ENCODE measurements around the gene SHROOM4. TPM values are rescaled to one million over a fixed set of nuclear protein-coding genes. Genes with fewer than 3 reads are reported as not detected.

Gene SHROOM4
- total and polyA plus RNA-seq, 3 experiments from 2014 or later = not detected

DNA sequence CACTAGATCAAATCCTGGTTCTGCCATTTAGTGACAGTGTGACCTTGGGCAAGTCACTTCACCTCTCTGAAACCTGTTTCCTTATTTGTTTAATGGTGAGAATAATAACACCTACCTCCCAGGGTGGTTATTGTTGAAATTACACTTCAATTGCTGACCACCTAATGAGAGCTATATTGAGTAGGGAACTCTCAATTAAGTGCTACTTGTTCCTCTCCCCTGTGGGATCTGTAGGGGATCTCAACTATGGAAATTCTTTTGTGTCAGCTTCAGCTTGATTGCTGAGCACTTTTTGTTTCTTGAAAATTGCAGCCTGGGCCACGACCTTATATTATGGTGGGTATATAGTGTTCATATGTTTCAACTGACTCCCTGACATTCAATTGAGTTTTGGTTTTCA is 102.1 kb downstream of the SHROOM4 start:
- H3K4me3 Mint-ChIP-seq = no peak overlapping the region
- Histone ChIP-seq H3K27ac (ENCODE audit: low read depth, low read length) (no peak overlapping the region), H3K4me3 (ENCODE audit: low read length) (no peak overlapping the region), H3K27me3 (ENCODE audit: insufficient read depth, low read length, poor library complexity, severe bottlenecking) (no peaks in the 10 kb centered on the region), H3K36me3 (ENCODE audit: insufficient read depth, low read length) (no peaks in the 10 kb centered on the region), H3K9me3 (ENCODE audit: low read length) (no peaks in the 10 kb centered on the region), H3K4me1 (ENCODE audit: insufficient read depth, low read length) (no peaks in the 10 kb centered on the region)
- H3K9me3 Mint-ChIP-seq = no peaks in the 10 kb centered on the region
- no peaks in the 10 kb centered on the region for H3K36me3 Mint-ChIP-seq
- H3K27me3 Mint-ChIP-seq = peaks cover 0 to 8% of the 10 kb centered on the region in 2 donors
- H3K27ac Mint-ChIP-seq = no peak overlapping the region
- DNase-seq = no peak
- ChIA-PET POLR2A (no interaction called here), CTCF (no interaction called here)
- H3K4me1 Mint-ChIP-seq = no peaks in the 10 kb centered on the region

DNA sequence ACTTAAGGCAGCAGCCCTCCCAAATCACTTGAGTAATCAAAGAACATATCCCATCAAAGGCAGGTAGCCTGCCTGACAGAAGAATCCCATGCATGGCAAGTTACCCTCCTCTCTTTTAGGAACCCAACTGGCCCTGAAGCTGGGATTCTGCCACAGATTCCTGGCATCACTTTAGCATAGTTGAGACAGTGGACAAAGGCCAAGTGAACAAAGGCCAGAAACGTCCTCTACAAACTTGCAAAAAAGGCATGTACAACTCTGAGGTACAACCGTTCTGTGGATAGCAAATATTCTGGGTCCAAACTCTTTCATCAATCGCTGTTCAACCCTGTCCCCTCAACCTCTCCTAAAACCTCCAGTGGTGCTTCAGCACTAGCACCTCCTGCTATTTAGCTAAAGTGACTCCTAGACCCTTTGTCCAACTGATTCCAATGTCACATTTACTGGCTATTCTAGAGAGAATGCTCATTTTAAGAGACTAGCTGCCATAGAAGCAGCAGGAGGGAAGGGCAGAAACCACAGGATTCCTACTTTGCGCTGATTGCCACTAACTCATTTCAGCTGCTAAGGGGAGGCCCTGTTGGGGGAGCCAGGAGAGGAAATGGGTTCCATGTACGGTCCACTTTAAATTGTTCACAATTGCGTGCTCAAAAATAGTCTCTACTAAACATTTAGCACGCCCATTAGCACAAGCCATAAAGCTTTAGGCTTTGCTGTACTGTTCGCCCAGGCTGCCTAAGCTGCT is 105.9 kb downstream of the SHROOM4 start:
- Mint-ChIP-seq H3K27me3 (peaks cover 5 to 11% of the 10 kb centered on the region in 2 donors), H3K4me3 (no peak overlapping the region), H3K36me3 (no peaks in the 10 kb centered on the region), H3K4me1 (no peaks in the 10 kb centered on the region), H3K9me3 (no peaks in the 10 kb centered on the region), H3K27ac (no peak overlapping the region)
- no peak for DNase-seq
- H3K4me3 ChIP-seq (ENCODE audit: low read length) = no peak overlapping the region
- no peaks in the 10 kb centered on the region for H3K36me3 ChIP-seq (ENCODE audit: insufficient read depth, low read length)
- ChIA-PET CTCF (no interaction called here), POLR2A (no interaction called here)
- H3K9me3 ChIP-seq (ENCODE audit: low read length) = no peaks in the 10 kb centered on the region
- no peaks in the 10 kb centered on the region for H3K4me1 ChIP-seq (ENCODE audit: insufficient read depth, low read length)
- H3K27ac ChIP-seq (ENCODE audit: low read depth, low read length) = no peak overlapping the region
- no peaks in the 10 kb centered on the region for H3K27me3 ChIP-seq (ENCODE audit: insufficient read depth, low read length, poor library complexity, severe bottlenecking)

GRCh38 chrX:50707405-50707804 is 106.6 kb downstream of the SHROOM4 start:
- no peak for DNase-seq
- peaks cover 5 to 11% of the 10 kb centered on the region in 2 donors for H3K27me3 Mint-ChIP-seq
- H3K9me3 Mint-ChIP-seq = no peaks in the 10 kb centered on the region
- ChIA-PET CTCF (no interaction called here), POLR2A (no interaction called here)
- no peak overlapping the region for H3K27ac Mint-ChIP-seq
- H3K4me3 Mint-ChIP-seq = no peak overlapping the region
- H3K27ac ChIP-seq (ENCODE audit: low read depth, low read length) = no peak overlapping the region
- H3K4me3 ChIP-seq (ENCODE audit: low read length) = no peak overlapping the region
- no peaks in the 10 kb centered on the region for H3K27me3 ChIP-seq (ENCODE audit: insufficient read depth, low read length, poor library complexity, severe bottlenecking)
- no peaks in the 10 kb centered on the region for H3K9me3 ChIP-seq (ENCODE audit: low read length)
- H3K4me1 Mint-ChIP-seq = no peaks in the 10 kb centered on the region
- H3K36me3 Mint-ChIP-seq = no peaks in the 10 kb centered on the region
- no peaks in the 10 kb centered on the region for H3K4me1 ChIP-seq (ENCODE audit: insufficient read depth, low read length)
- H3K36me3 ChIP-seq (ENCODE audit: insufficient read depth, low read length) = no peaks in the 10 kb centered on the region

DNA sequence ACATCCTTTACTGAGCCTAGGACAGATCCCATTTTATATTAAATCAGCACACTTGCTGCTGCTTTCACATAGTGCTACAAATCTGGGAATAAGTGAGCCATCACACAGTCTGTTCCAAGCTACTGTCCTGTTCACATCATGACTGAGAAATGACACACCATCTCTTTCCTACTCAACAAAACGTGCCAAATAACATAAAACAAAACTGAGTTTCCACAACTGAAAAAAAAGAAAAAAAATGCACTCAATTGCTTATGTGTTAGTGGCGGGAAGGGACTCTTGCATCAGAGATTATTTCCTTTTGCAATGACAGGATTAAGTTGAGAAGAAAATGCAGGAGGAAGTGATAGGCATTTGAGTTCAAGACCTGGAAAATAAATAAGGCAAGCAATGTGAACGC is 109.0 kb downstream of the SHROOM4 start:
- Histone ChIP-seq H3K9me3 (ENCODE audit: low read length) (no peaks in the 10 kb centered on the region), H3K4me3 (ENCODE audit: low read length) (no peak overlapping the region), H3K27me3 (ENCODE audit: insufficient read depth, low read length, poor library complexity, severe bottlenecking) (no peaks in the 10 kb centered on the region), H3K4me1 (ENCODE audit: insufficient read depth, low read length) (no peaks in the 10 kb centered on the region), H3K36me3 (ENCODE audit: insufficient read depth, low read length) (no peaks in the 10 kb centered on the region), H3K27ac (ENCODE audit: low read depth, low read length) (no peak overlapping the region)
- POLR2A ChIA-PET = no interaction called here
- no peak for DNase-seq
- Mint-ChIP-seq H3K4me1 (no peaks in the 10 kb centered on the region), H3K4me3 (no peak overlapping the region), H3K27me3 (peaks cover 9 to 10% of the 10 kb centered on the region in 2 donors), H3K27ac (no peak overlapping the region), H3K36me3 (no peaks in the 10 kb centered on the region), H3K9me3 (no peaks in the 10 kb centered on the region)
- CTCF ChIA-PET = no interaction called here

DNA sequence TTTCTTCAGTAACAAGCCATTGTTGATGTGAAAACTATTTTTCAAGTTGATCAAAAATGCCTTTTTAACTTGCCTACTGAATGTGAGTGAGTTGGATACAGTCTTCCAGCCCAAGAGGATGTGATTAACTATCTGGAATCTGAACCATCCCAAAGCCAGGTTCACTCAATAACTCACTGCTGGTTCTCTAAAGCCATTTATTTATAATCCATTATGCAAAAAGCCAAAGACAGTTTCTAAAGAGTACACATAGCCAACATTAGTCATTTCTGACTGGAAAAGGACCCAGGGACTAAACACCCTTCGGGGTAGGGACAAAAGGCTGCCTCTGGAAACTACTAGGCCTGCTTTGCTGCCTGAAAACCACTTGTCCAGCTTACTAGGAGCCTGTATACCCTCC is 109.6 kb downstream of the SHROOM4 start:
- no peak for DNase-seq
- POLR2A ChIA-PET = no interaction called here
- Histone ChIP-seq H3K27ac (ENCODE audit: low read depth, low read length) (no peak overlapping the region), H3K36me3 (ENCODE audit: insufficient read depth, low read length) (no peaks in the 10 kb centered on the region), H3K27me3 (ENCODE audit: insufficient read depth, low read length, poor library complexity, severe bottlenecking) (no peaks in the 10 kb centered on the region), H3K9me3 (ENCODE audit: low read length) (no peaks in the 10 kb centered on the region), H3K4me3 (ENCODE audit: low read length) (no peak overlapping the region), H3K4me1 (ENCODE audit: insufficient read depth, low read length) (no peaks in the 10 kb centered on the region)
- CTCF ChIA-PET = no interaction called here
- H3K27me3 Mint-ChIP-seq = peaks cover 5 to 9% of the 10 kb centered on the region in 2 donors
- H3K27ac Mint-ChIP-seq = no peak overlapping the region
- no peak overlapping the region for H3K4me3 Mint-ChIP-seq
- no peaks in the 10 kb centered on the region for H3K36me3 Mint-ChIP-seq
- H3K4me1 Mint-ChIP-seq = no peaks in the 10 kb centered on the region
- H3K9me3 Mint-ChIP-seq = no peaks in the 10 kb centered on the region

- DNase-seq = no peak
- H3K4me3 Mint-ChIP-seq = no peak overlapping the region
- Histone ChIP-seq H3K9me3 (ENCODE audit: low read length) (no peaks in the 10 kb centered on the region), H3K27me3 (ENCODE audit: insufficient read depth, low read length, poor library complexity, severe bottlenecking) (no peaks in the 10 kb centered on the region), H3K36me3 (ENCODE audit: insufficient read depth, low read length) (no peaks in the 10 kb centered on the region), H3K4me3 (ENCODE audit: low read length) (no peak overlapping the region), H3K4me1 (ENCODE audit: insufficient read depth, low read length) (no peaks in the 10 kb centered on the region), H3K27ac (ENCODE audit: low read depth, low read length) (no peak overlapping the region)
- H3K9me3 Mint-ChIP-seq = no peaks in the 10 kb centered on the region
- no peaks in the 10 kb centered on the region for H3K36me3 Mint-ChIP-seq
- POLR2A ChIA-PET = no interaction called here
- H3K27ac Mint-ChIP-seq = no peak overlapping the region
- H3K4me1 Mint-ChIP-seq = no peaks in the 10 kb centered on the region
- peaks cover 6 to 28% of the 10 kb centered on the region in 2 donors for H3K27me3 Mint-ChIP-seq
- CTCF ChIA-PET = no interaction called here
These were observed 113.1 kb downstream of the SHROOM4 start for GRCh38 chrX:50700921-50701320.

GRCh38 chrX:50698944-50699343 is 115.0 kb downstream of the SHROOM4 start:
- Histone ChIP-seq H3K4me1 (ENCODE audit: insufficient read depth, low read length) (no peaks in the 10 kb centered on the region), H3K36me3 (ENCODE audit: insufficient read depth, low read length) (no peaks in the 10 kb centered on the region), H3K27ac (ENCODE audit: low read depth, low read length) (no peak overlapping the region), H3K9me3 (ENCODE audit: low read length) (no peaks in the 10 kb centered on the region), H3K4me3 (ENCODE audit: low read length) (no peak overlapping the region), H3K27me3 (ENCODE audit: insufficient read depth, low read length, poor library complexity, severe bottlenecking) (no peaks in the 10 kb centered on the region)
- no peak for DNase-seq
- H3K36me3 Mint-ChIP-seq = no peaks in the 10 kb centered on the region
- ChIA-PET POLR2A (no interaction called here), CTCF (no interaction called here)
- H3K27me3 Mint-ChIP-seq = peaks cover 8 to 30% of the 10 kb centered on the region in 2 donors
- no peaks in the 10 kb centered on the region for H3K9me3 Mint-ChIP-seq
- no peak overlapping the region for H3K4me3 Mint-ChIP-seq
- no peak overlapping the region for H3K27ac Mint-ChIP-seq
- H3K4me1 Mint-ChIP-seq = no peaks in the 10 kb centered on the region

DNA sequence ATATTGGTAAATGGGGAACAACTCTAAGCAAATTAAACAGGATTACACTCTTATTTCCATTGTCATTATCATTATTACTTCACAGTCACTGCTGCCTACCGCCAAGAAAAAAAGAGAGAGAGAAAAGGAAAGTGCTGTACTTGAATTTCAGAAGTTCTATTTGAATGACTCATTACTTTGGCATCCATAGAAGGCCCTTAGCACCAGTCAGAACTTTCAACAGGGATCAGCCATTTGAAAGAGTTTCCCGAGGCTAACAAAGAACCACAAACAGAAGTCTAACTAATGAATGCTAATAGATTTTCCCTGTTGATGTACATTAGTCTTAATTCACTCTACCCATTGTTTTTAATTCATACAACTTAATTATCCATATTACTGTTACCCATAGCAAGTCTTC is 116.3 kb downstream of the SHROOM4 start:
- H3K4me3 Mint-ChIP-seq = no peak overlapping the region
- H3K4me1 Mint-ChIP-seq = no peaks in the 10 kb centered on the region
- DNase-seq = no peak
- no peaks in the 10 kb centered on the region for H3K36me3 Mint-ChIP-seq
- no peaks in the 10 kb centered on the region for H3K4me1 ChIP-seq (ENCODE audit: insufficient read depth, low read length)
- no peaks in the 10 kb centered on the region for H3K9me3 Mint-ChIP-seq
- H3K27me3 ChIP-seq (ENCODE audit: insufficient read depth, low read length, poor library complexity, severe bottlenecking) = no peaks in the 10 kb centered on the region
- POLR2A ChIA-PET = no interaction called here
- no peak overlapping the region for H3K4me3 ChIP-seq (ENCODE audit: low read length)
- CTCF ChIA-PET = no interaction called here
- peaks cover 15 to 30% of the 10 kb centered on the region in 2 donors for H3K27me3 Mint-ChIP-seq
- peak overlapping the region in 1 of 8 donors; percentile 12 for H3K27ac Mint-ChIP-seq
- no peak overlapping the region for H3K27ac ChIP-seq (ENCODE audit: low read depth, low read length)
- H3K36me3 ChIP-seq (ENCODE audit: insufficient read depth, low read length) = no peaks in the 10 kb centered on the region
- H3K9me3 ChIP-seq (ENCODE audit: low read length) = no peaks in the 10 kb centered on the region
